ENCODE data around the gene RPL26. TPM values are rescaled to one million over a fixed set of nuclear protein-coding genes. Genes with fewer than 3 reads are reported as not detected.

The RPL26 gene
- total and polyA plus RNA-seq, 2 donors (not counting 3 experiments of a cell fraction or from before 2014, with no cell fraction given), result 1,805 to 2,229 TPM

- TF ChIP-seq, protein P1, sequence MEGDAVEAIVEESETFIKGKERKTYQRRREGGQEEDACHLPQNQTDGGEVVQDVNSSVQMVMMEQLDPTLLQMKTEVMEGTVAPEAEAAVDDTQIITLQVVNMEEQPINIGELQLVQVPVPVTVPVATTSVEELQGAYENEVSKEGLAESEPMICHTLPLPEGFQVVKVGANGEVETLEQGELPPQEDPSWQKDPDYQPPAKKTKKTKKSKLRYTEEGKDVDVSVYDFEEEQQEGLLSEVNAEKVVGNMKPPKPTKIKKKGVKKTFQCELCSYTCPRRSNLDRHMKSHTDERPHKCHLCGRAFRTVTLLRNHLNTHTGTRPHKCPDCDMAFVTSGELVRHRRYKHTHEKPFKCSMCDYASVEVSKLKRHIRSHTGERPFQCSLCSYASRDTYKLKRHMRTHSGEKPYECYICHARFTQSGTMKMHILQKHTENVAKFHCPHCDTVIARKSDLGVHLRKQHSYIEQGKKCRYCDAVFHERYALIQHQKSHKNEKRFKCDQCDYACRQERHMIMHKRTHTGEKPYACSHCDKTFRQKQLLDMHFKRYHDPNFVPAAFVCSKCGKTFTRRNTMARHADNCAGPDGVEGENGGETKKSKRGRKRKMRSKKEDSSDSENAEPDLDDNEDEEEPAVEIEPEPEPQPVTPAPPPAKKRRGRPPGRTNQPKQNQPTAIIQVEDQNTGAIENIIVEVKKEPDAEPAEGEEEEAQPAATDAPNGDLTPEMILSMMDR (IDR thresholded peaks at IDR 0.05; ENCODE audit: extremely low read depth in 1 of 2, insufficient read depth in 1 of 2, low read depth in 1 of 2, low read length in 2 of 2), result peak; percentile 81 to 86
- no peak for TF ChIP-seq GATA2 (IDR thresholded peaks at IDR 0.05; ENCODE audit: insufficient read depth, insufficient read length, low read depth, low read length)
- H3K4me1 ChIP-seq (ENCODE audit: control insufficient read depth, extremely low read depth, insufficient read depth, low read length), result no peaks in the 10 kb centered on the region
- no peaks in the 10 kb centered on the region for H3K9me3 ChIP-seq (replicated peaks; ENCODE audit: control insufficient read depth, insufficient read depth, low read length)
- intact Hi-C loops (cut with micrococcal nuclease) (loop anchor here (1.0 to 2.0 kb wide), 5 partner anchors 25 to 375 kb away; partner anchors contain the start of genes NDEL1 and RPL26), dilution Hi-C loops (cut with MboI; ENCODE audit: extremely low pct_ligation_motif_present, low sequenced_read_pairs) (no loop called here)
- H3K4me3 ChIP-seq (replicated peaks in 1 of 3; ENCODE audit: insufficient read depth in 1 of 3, low read depth in 1 of 3, low read length in 3 of 3), result no peak overlapping the region
- no peaks in the 10 kb centered on the region for H3K36me3 ChIP-seq (ENCODE audit: control insufficient read depth in 2 of 2, extremely low read depth in 1 of 2, insufficient read depth in 2 of 2, low read length in 2 of 2)
- peaks cover 4 to 9% of the 10 kb centered on the region in 2 experiments for H3K27me3 ChIP-seq (ENCODE audit: control insufficient read depth in 2 of 2, insufficient read depth in 2 of 2, low read length in 2 of 2)
- no peaks in the 10 kb centered on the region for H3K79me2 ChIP-seq (ENCODE audit: control insufficient read depth, insufficient read depth, low read length)
- H3K9me1 ChIP-seq (replicated peaks; ENCODE audit: control insufficient read depth, extremely low read depth, insufficient read depth, low read length), result no peaks in the 10 kb centered on the region
- ChIA-PET POLR2A (interaction anchor here (1.0 kb wide), 1 partner anchor 25 kb away, joined by 3 read pairs; the partner anchor contains the start of gene NDEL1), CTCF (interaction anchor here (0.6 to 3.6 kb wide), 43 partner anchors 10 to 644 kb away, joined by 3 to 101 read pairs (median 4); partner anchors contain the start of genes CCDC42, NDEL1, RNF222 and RPL26)
- H4K20me1 ChIP-seq (replicated peaks; ENCODE audit: control insufficient read depth, extremely low read depth, insufficient read depth, low read length), result no peaks in the 10 kb centered on the region
- H3K9ac ChIP-seq (replicated peaks; ENCODE audit: extremely low read depth, insufficient read depth, low read length), result no peak overlapping the region
- peak; percentile 99 for FAIRE-seq
- peak; percentile 84 for DNase-seq (ENCODE audit: low read depth, low spot score)
- no peak overlapping the region for H3K27ac ChIP-seq (ENCODE audit: insufficient read depth, low read depth, low read length)
- H2AFZ ChIP-seq (ENCODE audit: low read depth, low read length), result no peak overlapping the region
- H3K4me2 ChIP-seq (ENCODE audit: insufficient read depth, low read length), result no peak overlapping the region
- no TSS peak for BruUV-seq (replicated peaks)
These were observed 27.2 kb upstream of the RPL26 start for GRCh38 chr17:8409966-8410882.

DNA sequence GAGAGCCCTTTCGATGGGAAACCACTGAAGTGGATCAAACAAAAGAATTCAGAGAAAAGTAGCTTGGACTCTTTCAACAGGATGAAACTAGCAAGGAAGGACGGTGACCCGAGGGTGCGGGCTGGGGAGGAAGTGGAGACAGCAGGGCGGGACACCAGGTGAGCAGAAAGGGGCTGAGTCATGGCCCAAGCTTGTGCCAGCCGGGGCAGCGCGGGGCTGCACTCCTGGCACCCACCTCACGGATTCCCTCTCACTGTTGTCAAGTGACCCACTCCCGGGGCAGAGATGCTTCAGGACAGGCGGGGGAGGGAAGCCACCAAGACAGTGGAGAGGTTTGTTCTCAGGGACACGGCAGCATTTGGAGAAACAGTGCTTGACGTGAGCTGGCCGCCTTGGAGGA lies 25.4 kb upstream of the RPL26 start:
- DNase-seq (ENCODE audit: low read depth, low spot score) (no peak), FAIRE-seq (no peak)
- Histone ChIP-seq H3K4me1 (ENCODE audit: control insufficient read depth, extremely low read depth, insufficient read depth, low read length) (no peaks in the 10 kb centered on the region), H2AFZ (ENCODE audit: low read depth, low read length) (no peak overlapping the region), H3K9me1 (replicated peaks; ENCODE audit: control insufficient read depth, extremely low read depth, insufficient read depth, low read length) (no peaks in the 10 kb centered on the region), H3K36me3 (ENCODE audit: control insufficient read depth in 2 of 2, extremely low read depth in 1 of 2, insufficient read depth in 2 of 2, low read length in 2 of 2) (no peaks in the 10 kb centered on the region), H3K9me3 (replicated peaks; ENCODE audit: control insufficient read depth, insufficient read depth, low read length) (no peaks in the 10 kb centered on the region), H3K4me3 (replicated peaks in 1 of 3; ENCODE audit: insufficient read depth in 1 of 3, low read depth in 1 of 3, low read length in 3 of 3) (no peak overlapping the region), H3K27ac (ENCODE audit: insufficient read depth, low read depth, low read length) (no peak overlapping the region), H3K27me3 (ENCODE audit: control insufficient read depth in 2 of 2, insufficient read depth in 2 of 2, low read length in 2 of 2) (peaks cover 4 to 9% of the 10 kb centered on the region in 2 experiments), H4K20me1 (replicated peaks; ENCODE audit: control insufficient read depth, extremely low read depth, insufficient read depth, low read length) (no peaks in the 10 kb centered on the region), H3K9ac (replicated peaks; ENCODE audit: extremely low read depth, insufficient read depth, low read length) (no peak overlapping the region), H3K79me2 (ENCODE audit: control insufficient read depth, insufficient read depth, low read length) (no peaks in the 10 kb centered on the region), H3K4me2 (ENCODE audit: insufficient read depth, low read length) (no peak overlapping the region)
- dilution Hi-C loops (cut with MboI; ENCODE audit: extremely low pct_ligation_motif_present, low sequenced_read_pairs), result no loop called here
- TF ChIP-seq POLR2AphosphoS5 (IDR thresholded peaks at IDR 0.05; ENCODE audit: insufficient read depth, low read depth, low read length) (no peak), POLR2A (IDR thresholded peaks at IDR 0.05; ENCODE audit: low read depth, low read length) (no peak), EZH2 (IDR thresholded peaks at IDR 0.05; ENCODE audit: borderline replicate concordance, low read depth, low read length, severe bottlenecking) (no peak), JUN (IDR thresholded peaks at IDR 0.05; ENCODE audit: borderline replicate concordance, insufficient read depth, insufficient read length, low read depth) (no peak), MYC (IDR thresholded peaks at IDR 0.05; ENCODE audit: low read depth, low read length) (no peak), GATA2 (IDR thresholded peaks at IDR 0.05; ENCODE audit: insufficient read depth, insufficient read length, low read depth, low read length) (no peak), MAX (IDR thresholded peaks at IDR 0.05; ENCODE audit: insufficient read depth, insufficient read length) (no peak), FOS (IDR thresholded peaks at IDR 0.05; ENCODE audit: borderline replicate concordance, insufficient read depth, low read length) (no peak)
- TF ChIP-seq, protein P1 (IDR thresholded peaks at IDR 0.05; ENCODE audit: extremely low read depth in 1 of 2, insufficient read depth in 1 of 2, low read depth in 1 of 2, low read length in 2 of 2), result no peak
- BruUV-seq (replicated peaks), result no TSS peak
- POLR2A ChIA-PET, result no interaction called here
- CTCF ChIA-PET, result interaction anchor here (1.6 to 2.8 kb wide), 2 partner anchors 338 to 377 kb away, joined by 8 to 51 read pairs; no protein-coding TSS in a partner anchor
- intact Hi-C loops (cut with micrococcal nuclease), result no loop called here

Measured in endothelial cell of umbilical vein (primary cell).